H7 (cell line): ENCODE measurements around the gene PDLIM4. TPM values are rescaled to one million over a fixed set of nuclear protein-coding genes. Genes with fewer than 3 reads are reported as not detected.

Experiments used
- DNase-seq: peaks from one replicate; pipeline ENCODE4 v3.0.0; 2012
- H3K27me3 ChIP-seq: 2 replicates; pipeline ENCODE4 v1.6.0; 2011; ENCODE audit warnings: mild to moderate bottlenecking, low read length; ENCODE audit not compliant: control insufficient read depth, insufficient read depth
- H3K36me3 ChIP-seq: replicated peaks from 2 replicates; pipeline ENCODE4 v1.5.1; 2011; ENCODE audit warnings: low read length; ENCODE audit not compliant: control insufficient read depth, insufficient read depth
- H3K4me3 ChIP-seq: 2 replicates; pipeline ENCODE4 v1.5.1; 2011; ENCODE audit warnings: low read depth, mild to moderate bottlenecking, control low read depth, low read length, moderate library complexity; ENCODE audit not compliant: insufficient read depth
- total RNA-seq: library from RNA; depleted of rRNA; stranded (reverse); fragments of >200 nt; shearing (Covaris generic); gene quantifications from 2 replicates; pipeline ENCODE4 v1.2.3, GENCODE V29; 2014

PDLIM4 gene
- total RNA-seq, 1 experiment from 2014 or later = 4.7 TPM

- Histone ChIP-seq H3K27me3 (no peaks in the 10 kb centered on the region), H3K4me3 (no peak overlapping the region), H3K36me3 (no peaks in the 10 kb centered on the region)
- DNase-seq = peak; percentile 33
Measured at GRCh38 chr5:132264546-132265335, 7.2 kb downstream of the PDLIM4 start.

- no peaks in the 10 kb centered on the region for H3K27me3 ChIP-seq
- H3K36me3 ChIP-seq = no peaks in the 10 kb centered on the region
- DNase-seq = peak; percentile 40
- H3K4me3 ChIP-seq = no peak overlapping the region
Measured at GRCh38 chr5:132265336-132266030, 8.0 kb downstream of the PDLIM4 start.

GRCh38 chr5:132266031-132266835, 8.7 kb downstream of the PDLIM4 start:
- Histone ChIP-seq H3K36me3 (no peaks in the 10 kb centered on the region), H3K27me3 (no peaks in the 10 kb centered on the region), H3K4me3 (no peak overlapping the region)
- DNase-seq = peak; percentile 20

GRCh38 chr5:132266836-132267160, 9.3 kb downstream of the PDLIM4 start:
- Histone ChIP-seq H3K27me3 (no peaks in the 10 kb centered on the region), H3K4me3 (no peak overlapping the region), H3K36me3 (no peaks in the 10 kb centered on the region)
- no peak for DNase-seq

GRCh38 chr5:132267166-132267739, 9.8 kb downstream of the PDLIM4 start:
- Histone ChIP-seq H3K36me3 (no peaks in the 10 kb centered on the region), H3K27me3 (no peaks in the 10 kb centered on the region), H3K4me3 (no peak overlapping the region)
- no peak for DNase-seq

GRCh38 chr5:132267931-132268768, 10.7 kb downstream of the PDLIM4 start:
- no peak overlapping the region for H3K4me3 ChIP-seq
- no peak for DNase-seq
- H3K36me3 ChIP-seq = no peaks in the 10 kb centered on the region
- no peaks in the 10 kb centered on the region for H3K27me3 ChIP-seq

- Histone ChIP-seq H3K36me3 (no peaks in the 10 kb centered on the region), H3K4me3 (no peak overlapping the region), H3K27me3 (no peaks in the 10 kb centered on the region; the same call in 1 of the 2 replicates)
- peak; percentile 55 for DNase-seq
Measured at GRCh38 chr5:132268769-132269551, 11.5 kb downstream of the PDLIM4 start.

- Histone ChIP-seq H3K36me3 (no peaks in the 10 kb centered on the region), H3K4me3 (no peak overlapping the region), H3K27me3 (no peaks in the 10 kb centered on the region; the same call in 1 of the 2 replicates)
- no peak for DNase-seq
Measured at GRCh38 chr5:132269635-132270334, 12.3 kb downstream of the PDLIM4 start.

- DNase-seq = no peak
- no peak overlapping the region for H3K4me3 ChIP-seq
- H3K36me3 ChIP-seq = no peaks in the 10 kb centered on the region
- H3K27me3 ChIP-seq = no peaks in the 10 kb centered on the region; the same call in 1 of the 2 replicates
Measured at GRCh38 chr5:132270335-132270665, 12.8 kb downstream of the PDLIM4 start.

GRCh38 chr5:132270706-132271105, 13.2 kb downstream of the PDLIM4 start:
- no peaks in the 10 kb centered on the region; the same call in 1 of the 2 replicates for H3K27me3 ChIP-seq
- DNase-seq = no peak
- H3K36me3 ChIP-seq = no peaks in the 10 kb centered on the region
- H3K4me3 ChIP-seq = no peak overlapping the region

GRCh38 chr5:132271251-132272246, 14.1 kb downstream of the PDLIM4 start:
- Histone ChIP-seq H3K27me3 (no peaks in the 10 kb centered on the region; the same call in 1 of the 2 replicates), H3K36me3 (no peaks in the 10 kb centered on the region), H3K4me3 (no peak overlapping the region)
- peak; percentile 73 for DNase-seq
